ENCODE measurements around the gene TRHDE. TPM values are rescaled to one million over a fixed set of nuclear protein-coding genes. Genes with fewer than 3 reads are reported as not detected.

TRHDE gene
- total RNA-seq, 1 donor from 2014 or later: 34.9 TPM

DNA sequence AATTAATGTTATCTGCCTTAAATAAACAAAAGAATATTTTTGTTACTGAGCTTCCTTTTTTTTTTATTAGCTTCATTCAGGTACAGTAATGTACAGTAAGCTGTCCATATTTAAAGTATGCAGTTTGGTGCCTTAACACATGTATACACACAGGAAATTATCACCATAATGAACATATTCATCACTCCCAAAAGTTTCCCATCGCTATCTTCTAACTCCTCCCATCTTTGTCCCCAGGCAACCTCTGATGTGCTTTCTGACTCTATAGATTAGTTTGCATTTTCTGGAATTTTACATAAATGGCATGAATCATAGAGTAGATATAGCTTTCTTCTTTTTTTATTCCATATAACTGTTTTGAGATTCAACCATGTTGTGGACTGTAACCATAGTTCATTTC, 193.0 kb downstream of the TRHDE start:
- Histone ChIP-seq H3K27me3 (no peaks in the 10 kb centered on the region), H3K4me3 (no peak overlapping the region), H3K4me1 (peaks cover 10% of the 10 kb centered on the region), H3K36me3 (no peaks in the 10 kb centered on the region), H3K9me3 (no peaks in the 10 kb centered on the region), H3K27ac (no peak overlapping the region)
- intact Hi-C loops (cut with DNase I): no loop called here
- DNase-seq (ENCODE audit: extremely low spot score in 2 of 2): no peak
- TF ChIP-seq, protein P1, sequence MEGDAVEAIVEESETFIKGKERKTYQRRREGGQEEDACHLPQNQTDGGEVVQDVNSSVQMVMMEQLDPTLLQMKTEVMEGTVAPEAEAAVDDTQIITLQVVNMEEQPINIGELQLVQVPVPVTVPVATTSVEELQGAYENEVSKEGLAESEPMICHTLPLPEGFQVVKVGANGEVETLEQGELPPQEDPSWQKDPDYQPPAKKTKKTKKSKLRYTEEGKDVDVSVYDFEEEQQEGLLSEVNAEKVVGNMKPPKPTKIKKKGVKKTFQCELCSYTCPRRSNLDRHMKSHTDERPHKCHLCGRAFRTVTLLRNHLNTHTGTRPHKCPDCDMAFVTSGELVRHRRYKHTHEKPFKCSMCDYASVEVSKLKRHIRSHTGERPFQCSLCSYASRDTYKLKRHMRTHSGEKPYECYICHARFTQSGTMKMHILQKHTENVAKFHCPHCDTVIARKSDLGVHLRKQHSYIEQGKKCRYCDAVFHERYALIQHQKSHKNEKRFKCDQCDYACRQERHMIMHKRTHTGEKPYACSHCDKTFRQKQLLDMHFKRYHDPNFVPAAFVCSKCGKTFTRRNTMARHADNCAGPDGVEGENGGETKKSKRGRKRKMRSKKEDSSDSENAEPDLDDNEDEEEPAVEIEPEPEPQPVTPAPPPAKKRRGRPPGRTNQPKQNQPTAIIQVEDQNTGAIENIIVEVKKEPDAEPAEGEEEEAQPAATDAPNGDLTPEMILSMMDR (IDR thresholded peaks at IDR 0.05): no peak
- TF ChIP-seq POLR2AphosphoS5 (IDR thresholded peaks at IDR 0.05; ENCODE audit: insufficient read depth in 1 of 2, low read depth in 1 of 2) (no peak), POLR2A (IDR thresholded peaks at IDR 0.05) (no peak)

DNA sequence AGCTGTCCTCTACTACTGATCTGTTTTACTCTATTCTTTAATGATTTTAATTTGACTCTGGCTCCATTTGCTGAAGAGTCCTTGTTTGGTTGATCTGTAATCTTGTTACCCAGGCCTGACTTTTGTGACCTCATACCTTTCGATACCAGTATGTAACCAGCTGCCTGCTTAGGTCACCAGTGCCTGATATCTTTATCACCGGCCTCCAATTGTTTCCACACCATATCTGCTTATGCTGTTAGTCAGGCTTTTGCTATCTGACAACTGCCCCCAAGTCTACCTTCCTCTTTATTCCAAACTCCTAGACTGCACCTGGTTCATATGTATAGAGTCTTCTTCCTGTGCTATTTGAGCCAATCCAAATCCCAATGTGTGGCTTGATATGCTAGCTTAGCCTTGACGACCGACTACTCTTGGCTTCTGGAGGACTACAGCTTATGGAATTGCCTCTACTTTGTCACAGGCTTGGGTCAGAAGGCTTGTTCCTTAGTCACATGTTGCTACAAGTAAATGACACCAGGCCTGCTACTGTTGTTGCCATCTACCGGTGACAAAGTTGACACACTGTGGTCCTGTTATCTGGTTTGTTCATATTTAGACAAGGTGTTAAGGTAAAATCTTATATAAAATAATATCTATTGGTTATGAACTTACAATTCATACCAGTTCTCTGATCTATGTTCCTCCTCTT, 193.9 kb downstream of the TRHDE start:
- Histone ChIP-seq H3K4me3 (no peak overlapping the region), H3K9me3 (no peaks in the 10 kb centered on the region), H3K36me3 (no peaks in the 10 kb centered on the region), H3K4me1 (peaks cover 10% of the 10 kb centered on the region), H3K27ac (no peak overlapping the region), H3K27me3 (no peaks in the 10 kb centered on the region)
- TF ChIP-seq POLR2A (IDR thresholded peaks at IDR 0.05) (no peak), POLR2AphosphoS5 (IDR thresholded peaks at IDR 0.05; ENCODE audit: insufficient read depth in 1 of 2, low read depth in 1 of 2) (no peak)
- TF ChIP-seq, protein P1 (IDR thresholded peaks at IDR 0.05): no peak
- DNase-seq (ENCODE audit: extremely low spot score in 2 of 2): no peak
- intact Hi-C loops (cut with DNase I): no loop called here

DNA sequence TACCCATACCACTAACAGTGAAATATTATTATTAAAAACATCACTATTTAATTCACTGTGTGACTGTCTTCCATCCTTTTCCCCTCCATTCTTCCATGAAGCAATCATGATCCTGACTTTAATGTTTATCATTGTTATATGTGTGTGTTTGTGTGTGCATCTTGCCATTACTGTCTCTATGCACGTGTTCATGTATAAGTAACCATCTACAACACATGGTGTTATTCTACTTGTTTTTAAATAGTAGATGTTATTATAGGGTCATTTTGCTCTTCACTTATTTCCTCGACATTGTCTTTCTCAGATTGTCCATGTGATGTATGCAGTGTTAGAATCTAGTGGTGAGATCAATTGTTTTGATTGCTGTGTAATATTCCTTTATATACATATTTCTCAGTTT, 195.8 kb downstream of the TRHDE start:
- H3K27ac ChIP-seq: no peak overlapping the region
- TF ChIP-seq POLR2A (IDR thresholded peaks at IDR 0.05) (no peak), POLR2AphosphoS5 (IDR thresholded peaks at IDR 0.05; ENCODE audit: insufficient read depth in 1 of 2, low read depth in 1 of 2) (no peak)
- TF ChIP-seq, protein P1 (IDR thresholded peaks at IDR 0.05): no peak
- no peaks in the 10 kb centered on the region for H3K27me3 ChIP-seq
- no peak for DNase-seq (ENCODE audit: extremely low spot score in 2 of 2)
- peaks cover 9% of the 10 kb centered on the region for H3K4me1 ChIP-seq
- no peaks in the 10 kb centered on the region for H3K9me3 ChIP-seq
- H3K36me3 ChIP-seq: no peaks in the 10 kb centered on the region
- no peak overlapping the region for H3K4me3 ChIP-seq
- intact Hi-C loops (cut with DNase I): no loop called here

DNA sequence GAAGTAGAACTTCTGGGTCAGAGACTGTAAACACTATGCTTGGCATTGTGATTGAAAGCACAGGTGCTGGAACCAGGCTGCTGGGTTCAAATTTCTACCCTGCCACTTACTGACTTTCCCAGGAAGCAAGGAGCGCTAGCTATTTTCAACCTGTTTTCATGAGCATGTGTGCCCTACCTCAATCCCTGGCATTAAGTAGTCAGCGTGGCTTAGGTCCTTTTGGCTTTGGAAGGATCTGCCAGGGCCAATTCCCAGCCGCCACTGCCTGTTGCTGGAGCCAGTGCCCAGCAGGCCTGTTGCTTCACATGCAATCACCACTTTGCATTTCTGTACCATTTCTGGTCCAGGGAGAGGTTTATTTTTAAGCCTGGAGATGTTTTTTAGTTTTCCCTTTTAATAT, 196.3 kb downstream of the TRHDE start:
- Histone ChIP-seq H3K36me3 (no peaks in the 10 kb centered on the region), H3K4me1 (peaks cover 4% of the 10 kb centered on the region), H3K27ac (no peak overlapping the region), H3K9me3 (no peaks in the 10 kb centered on the region), H3K27me3 (no peaks in the 10 kb centered on the region), H3K4me3 (no peak overlapping the region)
- TF ChIP-seq, protein P1 (IDR thresholded peaks at IDR 0.05): no peak
- TF ChIP-seq POLR2A (IDR thresholded peaks at IDR 0.05) (no peak), POLR2AphosphoS5 (IDR thresholded peaks at IDR 0.05; ENCODE audit: insufficient read depth in 1 of 2, low read depth in 1 of 2) (no peak)
- intact Hi-C loops (cut with DNase I): no loop called here
- no peak for DNase-seq (ENCODE audit: extremely low spot score in 2 of 2)

DNA sequence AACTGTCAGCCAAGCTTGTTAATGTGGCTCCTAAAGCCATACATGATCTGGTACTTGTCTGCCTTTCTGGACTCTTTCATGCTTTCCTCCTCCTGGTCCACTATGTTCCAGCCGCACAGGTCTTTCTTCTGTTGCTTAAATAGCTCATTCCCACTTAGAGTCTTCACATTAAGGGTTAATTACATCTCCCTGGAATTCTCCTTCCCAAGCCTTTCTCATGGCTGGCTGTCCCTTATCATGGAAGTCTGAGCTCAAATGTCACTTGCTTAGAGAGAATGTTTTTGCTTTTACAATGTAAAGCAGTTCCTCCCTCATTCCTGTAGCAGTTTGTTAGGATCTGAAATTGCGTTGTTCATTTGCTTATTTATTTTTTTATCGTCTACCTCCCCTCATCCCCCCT, 199.6 kb downstream of the TRHDE start:
- no peaks in the 10 kb centered on the region for H3K4me1 ChIP-seq
- no peak overlapping the region for H3K4me3 ChIP-seq
- H3K9me3 ChIP-seq: no peaks in the 10 kb centered on the region
- no peak overlapping the region for H3K27ac ChIP-seq
- intact Hi-C loops (cut with DNase I): no loop called here
- no peaks in the 10 kb centered on the region for H3K27me3 ChIP-seq
- no peaks in the 10 kb centered on the region for H3K36me3 ChIP-seq
- no peak for DNase-seq (ENCODE audit: extremely low spot score in 2 of 2)
- TF ChIP-seq, protein P1 (IDR thresholded peaks at IDR 0.05): no peak
- TF ChIP-seq POLR2A (IDR thresholded peaks at IDR 0.05) (no peak), POLR2AphosphoS5 (IDR thresholded peaks at IDR 0.05; ENCODE audit: insufficient read depth in 1 of 2, low read depth in 1 of 2) (no peak)

Measured in vagina (tissue), 2 donors.